Stimulated activated naive CD8-positive, alpha-beta T cell treated with anti-CD3 and anti-CD28 coated beads, Interleukin-15, Interleukin-2, amounts not matched to agents 100 U/mL and 50 U/mL, for 24 hours (primary cell): ENCODE results near the gene PTPRT.

Experiments
- ATAC-seq: fragments of 150-1000 bp; cut with Tn5 transposase; one replicate; pipeline ENCODE4 v1.10.0; 2021
- DNase-seq: peaks from one replicate; pipeline ENCODE4 v3.0.0; 2021

PTPRT gene

DNA sequence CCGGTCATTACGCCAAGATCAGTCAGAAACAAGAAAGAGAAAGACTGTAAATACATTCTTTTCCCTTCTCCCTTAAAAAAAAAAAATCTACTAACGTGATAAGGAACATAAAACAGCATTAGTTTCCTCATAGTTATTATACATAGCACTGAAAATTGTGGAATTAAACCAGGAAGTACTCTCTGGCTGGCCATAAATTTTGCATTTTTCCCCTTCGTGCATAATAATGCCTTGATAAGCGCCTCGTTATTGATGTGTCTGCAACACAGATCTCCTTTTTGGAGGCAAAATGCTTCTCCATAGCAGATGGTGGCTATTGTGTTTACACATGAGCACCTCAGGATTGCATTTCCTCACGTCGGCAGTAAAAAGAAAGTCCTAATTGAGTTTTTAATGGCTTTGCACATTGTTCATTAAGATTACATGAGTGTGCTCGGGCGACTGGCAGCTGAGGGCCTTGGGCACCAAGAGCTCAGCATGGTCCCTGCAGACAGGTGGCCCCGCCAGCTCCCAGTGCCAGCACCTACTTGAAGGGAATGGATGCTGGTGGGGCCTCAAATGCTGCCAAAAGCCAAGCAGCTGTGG is 394.5 kb downstream of the PTPRT start:
- ATAC-seq (no peak), DNase-seq (no peak)

GRCh38 chr20:42792052-42792451 is 397.7 kb downstream of the PTPRT start:
- no peak for ATAC-seq

DNA sequence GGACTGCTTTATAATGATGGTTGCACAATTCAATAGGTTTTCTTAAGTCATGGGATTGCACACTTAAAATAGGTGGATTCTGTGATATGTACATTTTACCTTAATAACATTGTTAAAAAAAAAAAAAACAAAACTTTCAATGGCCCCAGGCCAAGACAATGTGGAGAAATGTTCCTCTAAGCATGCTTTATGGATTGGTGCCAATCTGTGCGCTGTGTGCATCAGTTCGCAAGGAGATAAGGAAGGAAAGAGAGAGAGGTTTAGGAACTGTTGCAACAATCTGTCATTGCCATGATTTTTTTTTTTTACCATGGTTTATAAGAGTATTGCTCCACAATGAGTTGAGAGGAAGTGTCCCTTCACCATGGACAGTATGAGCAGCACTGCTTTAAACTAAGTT is 399.6 kb downstream of the PTPRT start:
- ATAC-seq = no peak
- no peak for DNase-seq

More at GRCh38 chr20:42792052-42792451, 397.7 kb downstream of the PTPRT start:
- DNase-seq = no peak

DNA sequence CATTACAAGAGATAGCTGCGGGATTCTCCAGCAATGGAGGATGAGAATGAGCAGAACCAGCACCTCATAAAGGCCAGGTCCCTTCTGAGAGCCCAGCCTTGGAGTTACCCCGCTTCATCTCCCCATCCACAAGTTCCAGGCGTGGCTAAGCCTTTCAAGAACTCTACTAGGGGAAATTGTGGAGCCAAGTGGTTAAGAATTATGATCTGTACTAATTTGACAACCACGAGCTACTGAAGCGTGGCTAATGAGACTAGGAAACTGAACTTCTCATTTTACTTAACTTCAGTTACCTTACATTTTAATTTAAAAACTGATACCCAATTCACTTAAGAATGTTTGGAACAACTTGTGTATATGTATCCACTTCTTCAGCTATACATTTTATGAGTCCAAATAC is 401.0 kb downstream of the PTPRT start:
- ATAC-seq = no peak
- DNase-seq = no peak

GRCh38 chr20:42785041-42785440 is 404.7 kb downstream of the PTPRT start:
- ATAC-seq (no peak), DNase-seq (no peak)

GRCh38 chr20:42779216-42779615 is 410.5 kb downstream of the PTPRT start:
- DNase-seq (no peak), ATAC-seq (no peak)

DNA sequence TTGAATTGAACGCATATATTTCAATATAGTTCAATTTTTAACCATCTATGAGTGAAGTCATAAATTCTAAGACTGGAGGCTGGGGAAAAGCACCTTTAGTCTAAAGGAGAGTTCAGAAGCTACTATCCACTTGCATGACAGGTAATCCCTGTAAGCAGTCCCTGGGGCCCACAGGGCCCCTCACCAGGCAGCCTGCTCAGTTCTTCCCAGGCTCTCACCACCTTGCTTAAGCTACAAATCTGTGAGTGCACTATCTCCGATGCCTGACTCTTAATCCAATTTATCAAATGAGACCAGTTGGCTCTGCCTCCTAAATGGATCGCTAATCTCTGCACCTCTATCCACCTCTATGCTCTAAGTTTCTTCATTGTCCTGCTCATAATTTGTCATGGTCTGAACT is 413.8 kb downstream of the PTPRT start:
- DNase-seq (no peak), ATAC-seq (no peak)

DNA sequence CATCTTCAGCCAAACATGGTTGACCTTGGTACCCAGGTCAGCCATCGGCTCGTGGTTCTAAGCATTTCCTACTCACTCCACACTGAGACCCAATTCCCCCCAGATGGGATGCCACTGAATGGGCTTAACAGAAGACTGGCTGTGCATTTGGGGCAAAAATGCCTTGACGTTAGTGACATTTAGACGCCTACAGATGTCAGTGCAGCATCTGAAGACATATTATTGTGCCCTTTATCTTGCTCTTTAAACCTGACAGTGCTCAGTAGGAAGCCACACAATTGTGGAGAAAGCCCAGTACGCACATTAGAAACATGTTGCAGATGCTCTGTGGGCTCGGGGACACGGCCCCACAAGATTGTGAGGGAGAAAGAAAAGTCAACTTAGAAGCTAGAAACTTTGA is 414.7 kb downstream of the PTPRT start:
- ATAC-seq = no peak
- no peak for DNase-seq

DNA sequence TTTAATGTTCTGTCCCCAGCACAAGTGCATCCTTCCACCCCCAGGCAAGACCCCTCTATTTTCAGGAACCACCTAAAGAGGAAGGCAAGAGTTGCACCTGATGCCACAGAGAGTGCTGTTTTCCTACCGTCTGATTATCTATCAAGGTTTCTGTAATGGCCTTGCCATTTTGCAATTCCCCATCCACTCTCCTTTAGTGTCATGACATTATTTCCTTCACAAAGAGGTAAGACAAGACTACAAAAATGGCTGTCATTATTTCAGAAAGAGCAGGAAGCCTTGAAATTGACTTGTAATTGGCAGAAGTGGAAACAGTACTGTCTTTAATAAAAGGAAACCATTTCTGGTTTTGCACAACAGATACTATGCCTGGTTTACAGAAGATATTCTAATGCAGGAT is 426.7 kb downstream of the PTPRT start:
- ATAC-seq (no peak), DNase-seq (no peak)

GRCh38 chr20:42756991-42757390 is 432.7 kb downstream of the PTPRT start:
- DNase-seq = no peak
- ATAC-seq = no peak

GRCh38 chr20:42754706-42755105 is 435.0 kb downstream of the PTPRT start:
- DNase-seq = no peak
- ATAC-seq = no peak

DNA sequence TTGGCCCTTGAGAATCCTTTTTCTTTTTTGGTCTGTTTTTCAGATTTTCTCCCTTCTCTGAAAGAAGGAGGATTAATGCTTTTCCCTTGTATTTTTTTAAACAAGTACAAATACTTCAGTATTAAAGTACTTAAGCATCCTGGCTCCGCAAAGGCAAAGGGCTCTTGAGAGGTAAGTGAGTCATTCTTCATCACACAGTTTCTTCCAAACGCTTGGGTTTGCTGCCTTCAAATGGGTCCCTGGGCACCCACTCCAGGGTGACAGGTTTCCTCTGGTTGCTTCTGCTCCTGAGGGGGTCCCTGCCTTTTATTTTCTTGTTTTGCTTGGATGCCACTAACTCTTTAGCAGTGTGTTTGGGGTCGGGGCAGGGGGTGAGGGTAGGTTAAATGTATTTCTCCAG is 437.1 kb downstream of the PTPRT start:
- DNase-seq (no peak), ATAC-seq (no peak)

DNA sequence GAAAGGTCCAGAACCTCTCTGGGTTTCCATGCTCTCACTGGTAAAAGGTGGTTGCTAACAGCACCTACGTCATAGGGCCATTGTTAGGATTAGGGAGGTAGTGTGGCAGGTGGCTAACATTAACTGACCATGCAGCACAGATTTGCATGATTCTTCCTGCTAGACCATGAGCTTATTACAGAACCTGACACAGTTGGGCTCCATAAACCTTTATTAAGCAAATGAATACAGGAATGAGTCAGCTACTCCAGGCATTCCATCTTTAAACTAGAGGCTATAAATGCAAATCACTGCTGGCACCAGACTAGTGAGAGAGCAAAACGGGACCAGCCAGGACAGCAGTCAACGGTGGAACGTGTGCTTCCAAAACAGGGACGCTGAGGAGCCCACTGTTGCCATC is 440.1 kb downstream of the PTPRT start:
- ATAC-seq = no peak
- no peak for DNase-seq

GRCh38 chr20:42747765-42748411 is 441.8 kb downstream of the PTPRT start:
- DNase-seq (no peak), ATAC-seq (no peak)

DNA sequence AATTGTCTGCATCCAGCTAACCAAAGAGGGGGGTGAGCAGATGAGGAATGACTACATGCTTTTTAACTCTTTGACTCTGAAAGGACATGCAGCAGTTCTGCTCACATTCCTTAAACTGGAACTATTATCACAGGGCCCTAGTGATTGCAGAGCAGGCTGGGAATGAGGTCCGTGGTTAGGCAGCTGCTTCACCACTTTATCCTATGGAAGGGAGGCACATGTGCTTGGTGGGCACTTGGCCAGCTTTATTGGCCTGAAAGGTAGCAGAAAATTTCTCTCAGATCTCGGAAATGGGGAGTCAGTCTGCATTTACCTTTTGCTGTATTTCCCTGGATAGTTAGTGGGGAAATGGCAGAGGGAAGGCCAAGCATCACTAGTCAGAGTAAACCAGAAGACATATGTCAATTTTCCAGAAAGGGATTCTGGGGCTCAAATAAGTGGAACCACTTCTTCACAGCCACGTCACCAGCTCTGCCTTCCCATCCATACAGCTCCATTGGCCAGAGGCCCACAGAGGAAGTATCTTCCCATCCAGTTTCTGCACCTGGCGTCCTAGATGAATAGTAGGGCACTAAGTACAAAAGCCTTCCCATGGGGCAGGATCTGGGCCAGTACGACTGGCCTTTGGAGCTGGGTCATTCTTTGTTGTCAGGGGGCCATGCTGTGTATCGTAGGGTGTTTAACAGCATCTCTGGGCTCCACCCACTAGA is 444.8 kb downstream of the PTPRT start:
- ATAC-seq (no peak), DNase-seq (no peak)

GRCh38 chr20:42742926-42743325 is 446.8 kb downstream of the PTPRT start:
- ATAC-seq = no peak
- no peak for DNase-seq

GRCh38 chr20:42741906-42742305 is 447.8 kb downstream of the PTPRT start:
- ATAC-seq (no peak), DNase-seq (no peak)

- ATAC-seq = no peak
- DNase-seq = no peak
Measured at GRCh38 chr20:42740226-42740870, 449.4 kb downstream of the PTPRT start.

DNA sequence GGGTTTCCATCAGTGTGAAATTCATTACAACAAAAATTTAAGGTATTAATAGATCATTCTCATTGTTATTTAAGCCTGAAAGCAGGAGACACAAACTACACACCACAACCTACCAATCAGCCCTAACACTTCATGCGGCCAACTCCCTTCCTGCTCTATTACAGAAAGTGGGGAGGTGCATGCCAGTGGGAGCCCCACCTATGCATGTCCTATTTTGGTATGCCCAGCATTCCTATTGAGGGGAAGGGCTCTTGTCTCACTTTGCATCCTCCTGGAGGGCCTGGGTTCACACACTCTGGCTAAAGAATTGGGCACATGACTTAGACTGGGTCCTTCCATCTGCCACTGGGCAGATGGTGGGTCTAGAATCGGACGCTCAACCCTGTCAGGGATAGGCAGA is 450.0 kb downstream of the PTPRT start:
- no peak for ATAC-seq
- no peak for DNase-seq

- DNase-seq (no peak), ATAC-seq (no peak)
Measured at GRCh38 chr20:42735539-42735938, 454.2 kb downstream of the PTPRT start.

GRCh38 chr20:42734660-42735368 is 454.9 kb downstream of the PTPRT start:
- ATAC-seq (no peak), DNase-seq (no peak)

DNA sequence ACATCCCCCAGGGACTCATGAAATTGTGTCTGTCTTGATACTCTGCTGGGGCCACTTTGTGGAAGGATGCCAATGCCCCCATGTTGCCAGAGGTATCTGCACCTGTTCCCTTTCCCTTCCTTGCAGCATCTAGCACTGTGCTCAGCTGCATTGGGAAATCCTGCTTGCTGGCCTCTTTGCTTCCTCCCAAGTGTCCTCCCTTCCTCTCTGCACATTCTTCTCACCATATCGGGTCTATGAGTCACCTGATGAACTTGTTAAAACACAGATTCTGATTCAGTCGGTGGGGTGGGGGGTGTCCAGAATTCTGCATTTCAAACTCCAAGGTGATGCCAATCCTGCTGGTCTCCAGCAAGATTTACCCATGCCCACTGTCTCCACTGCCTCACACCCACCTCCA is 467.8 kb downstream of the PTPRT start:
- ATAC-seq (no peak), DNase-seq (no peak)
